Suprapubic skin (tissue), 3 donors: ENCODE results near the gene MRPL2.
"Not testable (repeated sequence)": the region's sequence is repeated elsewhere in the genome, so short reads cannot be mapped to it uniquely, and the experiment has no call there.

Experiments
- CTCF ChIP-seq, 2 donors: fragments of 200-600 bp in 1 of 2; fragments of 450-650 bp in 1 of 2; sonication (generic) in 1 of 2; IDR thresholded peaks; one replicate each; pipeline ENCODE4 v1.5.1; 2016 to 2019; ENCODE audit warnings: antibody characterized with exemption in 2 of 2, mild to moderate bottlenecking in 1 of 2, moderate library complexity in 1 of 2
- POLR2AphosphoS5 ChIP-seq, 3 donors: sonication (generic); formaldehyde crosslinking; IDR thresholded peaks; one replicate each; pipeline ENCODE4 v1.6.1; 2017; ENCODE audit warnings: antibody characterized with exemption in 3 of 3

GRCh38 chr6:43041475-43041874 is 17.8 kb downstream of the MRPL2 start:
- TF ChIP-seq POLR2AphosphoS5, CTCF (IDR thresholded peaks at IDR 0.05): not testable (repeated sequence)
